Stimulated activated naive CD8-positive, alpha-beta T cell treated with anti-CD3 and anti-CD28 coated beads, Interleukin-15, amount 100 ng/mL, for 72 hours (primary cell): ENCODE measurements around the gene PPP2R5B.

Source experiments
- ATAC-seq: fragments of 150-1000 bp; cut with Tn5 transposase; 2 replicates; pipeline ENCODE4 v1.10.0; 2021; ENCODE audit warnings: mild to moderate bottlenecking, moderate library complexity
- DNase-seq, 2 donors: peaks; one replicate each; pipeline ENCODE4 v3.0.0; 2021 to 2022
- H3K27ac Mint-ChIP-seq, 2 donors: one replicate each; pipeline ENCODE4 v1.8.0; 2022; ENCODE audit warnings: mild to moderate bottlenecking in 2 of 2, mixed read lengths in 2 of 2, moderate library complexity in 2 of 2
- H3K27me3 Mint-ChIP-seq: one replicate; pipeline ENCODE4 v1.8.0; 2022; ENCODE audit warnings: mixed read lengths
- H3K4me1 Mint-ChIP-seq: one replicate; pipeline ENCODE4 v1.8.0; 2022; ENCODE audit warnings: mild to moderate bottlenecking, mixed read lengths
- H3K4me3 Mint-ChIP-seq, 2 donors: one replicate each; pipeline ENCODE4 v1.8.0; 2022; ENCODE audit warnings: mild to moderate bottlenecking in 2 of 2, mixed read lengths in 2 of 2, moderate library complexity in 1 of 2
- H3K9me3 Mint-ChIP-seq, 2 donors: one replicate each; pipeline ENCODE4 v1.8.0; 2022; ENCODE audit warnings: mixed read lengths in 2 of 2

Gene PPP2R5B

GRCh38 chr11:64885367-64886286, 38.9 kb upstream of the PPP2R5B start:
- DNase-seq: no peak
- ATAC-seq: peak; percentile 76
- Mint-ChIP-seq H3K4me3 (peak overlapping the region; percentile 17 to 59), H3K27ac (peak overlapping the region; percentile 3 to 74), H3K4me1 (peaks cover 68% of the 10 kb centered on the region), H3K9me3 (no peaks in the 10 kb centered on the region), H3K27me3 (no peaks in the 10 kb centered on the region)

- H3K4me1 Mint-ChIP-seq: peaks cover 51% of the 10 kb centered on the region
- no peaks in the 10 kb centered on the region for H3K9me3 Mint-ChIP-seq
- H3K27ac Mint-ChIP-seq: no peak overlapping the region
- no peaks in the 10 kb centered on the region for H3K27me3 Mint-ChIP-seq
- DNase-seq: no peak
- ATAC-seq: no peak
- peak overlapping the region; percentile 54 to 56 for H3K4me3 Mint-ChIP-seq
These were observed 37.2 kb upstream of the PPP2R5B start for GRCh38 chr11:64887234-64887756.

DNA sequence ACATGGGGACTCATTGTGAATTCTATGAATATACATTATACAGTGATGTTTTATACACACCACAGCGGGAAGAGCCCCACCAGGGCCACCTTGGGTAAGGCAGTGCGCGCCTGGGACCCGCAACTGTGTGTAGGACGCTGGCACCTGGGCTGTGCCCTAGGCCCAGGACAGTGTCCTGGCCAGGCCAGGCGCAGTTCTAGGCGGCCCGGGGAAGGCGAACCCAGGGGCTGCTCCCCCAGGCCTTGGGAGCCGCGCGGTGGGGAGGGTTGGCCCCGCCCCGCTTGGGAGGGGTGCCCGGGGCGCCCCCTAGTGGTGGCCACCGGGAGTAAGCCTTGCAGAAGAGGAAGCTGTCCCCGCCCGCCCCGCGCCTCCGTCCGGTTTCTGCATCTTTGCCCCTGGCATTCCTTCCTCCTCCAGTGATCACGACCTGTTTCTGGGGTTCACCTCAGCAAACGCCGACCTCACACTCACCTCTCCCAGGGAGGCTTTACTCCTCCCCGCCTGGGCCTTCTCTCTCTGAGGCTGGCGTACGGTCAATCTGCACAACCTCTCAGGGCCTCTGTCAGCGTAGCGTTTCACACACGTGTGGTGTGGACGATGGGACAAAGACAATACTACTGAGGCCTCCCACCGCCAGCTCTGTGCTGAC, 36.6 kb upstream of the PPP2R5B start:
- H3K27me3 Mint-ChIP-seq: no peaks in the 10 kb centered on the region
- H3K4me1 Mint-ChIP-seq: peaks cover 49% of the 10 kb centered on the region
- no peaks in the 10 kb centered on the region for H3K9me3 Mint-ChIP-seq
- peak overlapping the region in 1 of 2 donors; percentile 84 for H3K27ac Mint-ChIP-seq
- ATAC-seq (peak; percentile 88), DNase-seq (peak; percentile 85)
- peak overlapping the region; percentile 72 to 87 for H3K4me3 Mint-ChIP-seq

GRCh38 chr11:64888406-64888728, 36.1 kb upstream of the PPP2R5B start:
- Mint-ChIP-seq H3K27ac (no peak overlapping the region), H3K4me3 (peak overlapping the region; percentile 72 to 87), H3K9me3 (no peaks in the 10 kb centered on the region), H3K4me1 (peaks cover 49% of the 10 kb centered on the region), H3K27me3 (no peaks in the 10 kb centered on the region)
- ATAC-seq (no peak), DNase-seq (no peak)

- peaks cover 48% of the 10 kb centered on the region for H3K4me1 Mint-ChIP-seq
- DNase-seq (no peak), ATAC-seq (no peak)
- no peaks in the 10 kb centered on the region for H3K27me3 Mint-ChIP-seq
- no peak overlapping the region for H3K4me3 Mint-ChIP-seq
- peak overlapping the region in 1 of 2 donors; percentile 48 for H3K27ac Mint-ChIP-seq
- no peaks in the 10 kb centered on the region for H3K9me3 Mint-ChIP-seq
These were observed 35.6 kb upstream of the PPP2R5B start for GRCh38 chr11:64888729-64889511.

GRCh38 chr11:64890522-64890939, 34.0 kb upstream of the PPP2R5B start:
- no peak for DNase-seq
- Mint-ChIP-seq H3K27me3 (no peaks in the 10 kb centered on the region), H3K9me3 (no peaks in the 10 kb centered on the region), H3K27ac (peak overlapping the region; percentile 66 to 80), H3K4me3 (no peak overlapping the region), H3K4me1 (peaks cover 39% of the 10 kb centered on the region)
- no peak for ATAC-seq

- H3K9me3 Mint-ChIP-seq: no peaks in the 10 kb centered on the region
- H3K4me1 Mint-ChIP-seq: peaks cover 31% of the 10 kb centered on the region
- DNase-seq (no peak), ATAC-seq (no peak)
- no peaks in the 10 kb centered on the region for H3K27me3 Mint-ChIP-seq
- H3K27ac Mint-ChIP-seq: peak overlapping the region in 1 of 2 donors; percentile 7
- H3K4me3 Mint-ChIP-seq: no peak overlapping the region
These were observed 33.2 kb upstream of the PPP2R5B start for GRCh38 chr11:64891215-64891848.

DNA sequence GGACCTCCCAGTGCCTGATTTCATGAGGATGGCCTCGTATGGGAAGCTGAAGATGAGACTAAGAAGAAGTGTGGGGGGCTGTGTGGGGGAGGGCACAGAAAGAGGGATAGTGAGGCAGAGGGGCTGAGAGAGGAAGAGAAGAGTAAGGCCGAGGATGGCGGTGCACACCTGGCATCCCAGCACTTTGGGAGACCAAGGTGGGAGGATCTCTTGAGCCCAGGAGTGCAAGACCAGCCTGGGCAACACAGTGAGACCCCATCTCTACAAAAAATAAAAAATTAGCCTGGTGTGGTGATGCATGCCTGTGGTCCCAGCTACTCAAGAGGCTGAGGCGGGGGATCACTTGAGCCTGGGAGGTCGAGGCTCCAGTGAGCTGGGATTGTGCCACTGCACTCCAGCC, 32.6 kb upstream of the PPP2R5B start:
- no peak overlapping the region for H3K4me3 Mint-ChIP-seq
- DNase-seq (no peak), ATAC-seq (no peak)
- H3K4me1 Mint-ChIP-seq: peaks cover 31% of the 10 kb centered on the region
- H3K9me3 Mint-ChIP-seq: no peaks in the 10 kb centered on the region
- peak overlapping the region in 1 of 2 donors; percentile 42 for H3K27ac Mint-ChIP-seq
- no peaks in the 10 kb centered on the region for H3K27me3 Mint-ChIP-seq

- Mint-ChIP-seq H3K4me3 (no peak overlapping the region), H3K27ac (peak overlapping the region in 1 of 2 donors; percentile 42), H3K9me3 (no peaks in the 10 kb centered on the region), H3K4me1 (peaks cover 27% of the 10 kb centered on the region), H3K27me3 (no peaks in the 10 kb centered on the region)
- DNase-seq (no peak), ATAC-seq (no peak)
These were observed 32.1 kb upstream of the PPP2R5B start for GRCh38 chr11:64892411-64892831.

- H3K4me1 Mint-ChIP-seq: peaks cover 24% of the 10 kb centered on the region
- DNase-seq (no peak), ATAC-seq (no peak)
- H3K27me3 Mint-ChIP-seq: no peaks in the 10 kb centered on the region
- H3K9me3 Mint-ChIP-seq: no peaks in the 10 kb centered on the region
- no peak overlapping the region for H3K4me3 Mint-ChIP-seq
- no peak overlapping the region for H3K27ac Mint-ChIP-seq
These were observed 31.7 kb upstream of the PPP2R5B start for GRCh38 chr11:64892838-64893193.

GRCh38 chr11:64893194-64894069, 31.1 kb upstream of the PPP2R5B start:
- no peak for ATAC-seq
- Mint-ChIP-seq H3K27me3 (no peaks in the 10 kb centered on the region), H3K4me1 (peaks cover 18% of the 10 kb centered on the region), H3K9me3 (no peaks in the 10 kb centered on the region), H3K27ac (no peak overlapping the region), H3K4me3 (no peak overlapping the region)
- DNase-seq: no peak

DNA sequence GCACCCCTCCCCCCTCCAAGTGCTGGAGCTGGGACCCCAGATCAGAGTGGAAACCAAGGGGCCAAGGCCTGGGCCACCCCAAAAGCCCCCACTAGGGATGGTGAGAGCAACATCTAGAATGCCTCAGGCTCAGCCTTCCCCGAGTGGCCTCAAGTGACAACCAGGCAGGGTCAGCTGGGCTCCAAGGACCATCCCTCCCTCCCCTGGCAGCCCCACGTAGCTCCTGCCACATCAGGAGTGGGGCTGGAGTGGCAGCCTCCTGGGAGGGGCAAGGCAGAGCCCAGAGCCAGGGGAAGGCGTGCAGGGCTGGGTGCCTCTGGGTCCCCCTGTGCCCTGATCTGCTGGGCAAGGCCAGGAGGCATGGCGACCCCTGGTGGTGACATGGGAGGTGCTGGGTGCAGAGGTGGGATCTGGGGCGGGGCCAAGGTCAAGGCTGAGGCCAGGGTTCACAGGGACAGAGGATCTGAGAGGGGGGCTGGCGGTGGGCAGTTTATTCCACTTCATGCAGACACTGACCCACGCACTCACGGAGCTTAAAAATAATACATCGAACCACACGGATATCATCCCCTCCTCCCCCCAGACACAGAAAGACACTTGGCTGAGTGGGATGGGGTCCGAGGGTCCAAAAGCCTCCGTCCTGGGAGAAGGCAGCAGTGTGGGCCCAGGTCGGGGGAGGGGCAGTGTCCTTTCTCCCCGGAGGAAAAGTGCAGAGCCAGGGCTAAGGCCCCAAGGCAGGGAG, 30.2 kb upstream of the PPP2R5B start:
- H3K27ac Mint-ChIP-seq: peak overlapping the region in 1 of 2 donors; percentile 54

DNA sequence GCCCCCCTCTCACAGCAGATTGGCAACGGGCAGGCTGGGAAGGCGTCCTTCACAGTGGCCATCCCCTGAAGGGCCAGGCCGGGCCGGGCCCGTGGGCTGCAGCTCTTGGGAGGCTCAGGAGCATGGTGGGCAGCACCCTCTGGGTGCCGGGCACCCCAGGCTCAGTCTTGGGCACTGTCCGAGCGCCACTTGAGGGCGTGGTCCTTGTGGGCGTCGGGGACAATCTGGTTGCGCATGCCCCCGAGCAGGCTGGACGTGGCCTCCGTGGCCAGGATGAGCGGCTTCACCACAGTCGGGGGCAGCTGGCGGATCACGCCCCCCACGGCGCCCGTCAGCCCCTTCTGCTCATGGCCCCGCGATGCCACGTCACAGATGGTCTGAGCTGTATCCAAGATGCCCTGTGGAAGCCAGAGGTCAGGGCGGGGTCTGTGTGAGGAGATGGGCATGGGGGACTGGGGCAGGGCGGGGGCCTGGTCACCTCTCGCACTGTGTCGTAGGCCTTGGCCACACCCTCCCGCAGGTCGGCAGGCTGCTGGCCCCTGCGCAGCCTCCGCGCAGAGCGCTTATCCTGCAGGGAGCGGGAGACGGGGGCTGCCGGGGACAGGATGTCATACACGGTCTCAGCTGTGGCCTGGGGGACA, 29.6 kb upstream of the PPP2R5B start:
- Mint-ChIP-seq H3K4me3 (no peak overlapping the region), H3K9me3 (no peaks in the 10 kb centered on the region), H3K27ac (no peak overlapping the region), H3K4me1 (peaks cover 19% of the 10 kb centered on the region), H3K27me3 (no peaks in the 10 kb centered on the region)
- ATAC-seq (peak; percentile 5), DNase-seq (no peak)

More for the DNA sequence above, 30.2 kb upstream of the PPP2R5B start:
- H3K9me3 Mint-ChIP-seq: no peaks in the 10 kb centered on the region
- H3K27me3 Mint-ChIP-seq: no peaks in the 10 kb centered on the region
- no peak overlapping the region for H3K4me3 Mint-ChIP-seq
- DNase-seq: peak; percentile 89 to 91
- ATAC-seq: peak; percentile 96
- H3K4me1 Mint-ChIP-seq: peaks cover 12% of the 10 kb centered on the region
